HG02973 (cell line): ENCODE results near the gene ARHGEF19.
"Not testable (repeated sequence)": the region's sequence is repeated elsewhere in the genome, so short reads cannot be mapped to it uniquely, and the experiment has no call there.

Experiments used
- ATAC-seq: cut with Tn5 transposase; IDR thresholded peaks from one replicate; pipeline ENCODE4 v1.9.1; 2021; ENCODE audit warnings: moderate library complexity; ENCODE audit not compliant: unreplicated experiment

ARHGEF19 gene

GRCh38 chr1:16205334-16205671 lies 7.1 kb downstream of the ARHGEF19 start:
- ATAC-seq: no peak

DNA sequence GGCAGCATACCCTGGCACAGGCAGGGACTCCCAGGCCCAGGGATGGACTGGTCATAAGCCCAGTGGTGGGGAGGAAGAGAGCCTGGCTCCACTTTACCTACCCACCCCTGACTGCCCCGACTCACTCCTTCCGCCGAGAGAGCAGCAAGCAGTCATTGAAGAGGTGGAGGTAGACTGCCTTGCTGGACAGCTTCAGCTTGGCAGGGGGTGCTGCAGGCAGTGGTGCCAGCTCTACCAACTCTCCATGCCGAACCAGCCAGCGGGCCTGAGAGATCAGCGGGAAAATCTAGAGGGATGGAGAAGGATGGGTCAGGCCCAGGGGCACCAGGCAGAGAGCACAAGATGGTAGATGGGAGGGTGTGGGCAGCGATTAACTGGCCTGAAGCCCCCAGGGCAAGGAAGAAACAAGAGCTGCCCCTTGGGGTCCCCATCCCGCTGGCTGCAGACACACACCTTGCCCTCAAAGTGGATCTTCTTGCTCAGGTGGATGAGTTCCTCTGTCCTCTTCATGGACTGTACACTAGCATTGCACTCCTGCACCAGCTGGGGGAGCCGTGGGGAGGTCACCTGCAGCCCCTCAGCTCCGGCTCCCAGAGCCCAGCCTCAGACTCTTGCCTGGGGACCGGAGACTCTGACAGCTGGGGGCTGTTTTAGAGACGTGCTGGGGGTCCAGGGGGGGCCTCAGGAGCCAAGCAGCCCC lies 7.7 kb downstream of the ARHGEF19 start:
- ATAC-seq: no peak

GRCh38 chr1:16204216-16204615 lies 8.2 kb downstream of the ARHGEF19 start:
- ATAC-seq: no peak

GRCh38 chr1:16203550-16203949 lies 8.9 kb downstream of the ARHGEF19 start:
- no peak for ATAC-seq

DNA sequence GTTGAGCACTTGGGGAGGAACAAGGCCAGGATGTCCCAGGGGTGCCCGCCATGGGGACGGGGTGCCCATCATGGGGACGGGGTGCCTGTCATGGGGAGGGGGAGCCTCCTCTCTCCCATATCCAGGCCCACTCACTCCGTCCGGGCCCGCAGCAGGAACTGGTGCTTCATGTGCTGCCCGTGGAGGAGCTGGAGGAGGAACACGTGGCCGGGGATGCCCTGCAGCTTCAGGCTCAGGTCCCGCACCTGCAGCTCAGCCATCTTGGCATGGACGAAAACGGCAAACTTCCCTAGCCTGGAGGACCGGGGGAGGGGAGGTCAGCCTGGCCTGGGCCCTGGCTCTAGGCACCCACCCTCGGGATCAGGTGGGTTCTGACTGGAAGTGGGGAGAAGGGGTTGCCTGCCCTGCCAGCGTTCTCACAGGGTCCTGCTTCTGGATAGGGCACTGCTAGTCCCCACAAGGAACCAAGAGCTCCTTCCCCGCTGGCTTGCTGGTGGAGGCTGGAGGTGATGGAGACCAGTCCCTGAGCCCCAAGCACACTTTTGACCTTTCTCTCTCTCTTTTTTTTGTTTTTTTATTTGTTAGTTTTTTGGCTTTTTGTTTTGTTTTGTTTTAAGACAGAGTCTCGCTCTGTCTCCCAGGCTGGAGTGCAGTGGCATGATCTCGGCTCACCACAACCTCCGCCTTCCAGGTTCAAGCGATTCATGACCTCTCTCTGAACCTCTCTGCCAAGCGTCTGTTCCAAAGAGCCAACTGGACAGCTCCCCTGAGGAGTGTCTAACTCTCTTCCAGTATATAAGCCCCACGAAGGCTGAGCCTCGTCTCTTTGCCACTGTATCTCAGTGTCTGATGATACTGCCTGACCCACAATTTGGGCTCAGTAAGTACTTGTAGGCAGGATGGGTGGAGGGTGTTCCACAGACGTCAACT lies 9.9 kb downstream of the ARHGEF19 start:
- no peak for ATAC-seq

DNA sequence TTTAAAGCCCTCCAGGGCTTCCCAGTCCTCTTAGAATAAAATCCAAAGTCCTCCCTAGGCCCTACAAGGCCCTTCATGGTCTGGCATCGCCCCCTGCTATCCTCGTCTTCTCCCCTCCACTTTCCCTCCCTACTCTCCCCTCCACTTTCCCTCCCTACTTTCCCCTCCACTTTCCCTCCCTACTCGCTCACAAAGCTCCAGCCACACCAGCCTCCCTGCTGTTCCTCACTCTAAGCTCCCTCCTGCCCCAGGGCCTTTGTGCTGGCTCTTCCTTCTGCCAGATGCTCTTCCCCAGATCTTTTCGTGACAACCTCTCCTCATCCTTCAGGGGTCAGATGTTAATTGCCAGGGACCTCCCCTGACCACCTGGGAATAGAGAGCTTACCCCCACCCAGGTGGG lies 12.8 kb downstream of the ARHGEF19 start:
- ATAC-seq: no peak

GRCh38 chr1:16199157-16199501 lies 13.3 kb downstream of the ARHGEF19 start:
- no peak for ATAC-seq

DNA sequence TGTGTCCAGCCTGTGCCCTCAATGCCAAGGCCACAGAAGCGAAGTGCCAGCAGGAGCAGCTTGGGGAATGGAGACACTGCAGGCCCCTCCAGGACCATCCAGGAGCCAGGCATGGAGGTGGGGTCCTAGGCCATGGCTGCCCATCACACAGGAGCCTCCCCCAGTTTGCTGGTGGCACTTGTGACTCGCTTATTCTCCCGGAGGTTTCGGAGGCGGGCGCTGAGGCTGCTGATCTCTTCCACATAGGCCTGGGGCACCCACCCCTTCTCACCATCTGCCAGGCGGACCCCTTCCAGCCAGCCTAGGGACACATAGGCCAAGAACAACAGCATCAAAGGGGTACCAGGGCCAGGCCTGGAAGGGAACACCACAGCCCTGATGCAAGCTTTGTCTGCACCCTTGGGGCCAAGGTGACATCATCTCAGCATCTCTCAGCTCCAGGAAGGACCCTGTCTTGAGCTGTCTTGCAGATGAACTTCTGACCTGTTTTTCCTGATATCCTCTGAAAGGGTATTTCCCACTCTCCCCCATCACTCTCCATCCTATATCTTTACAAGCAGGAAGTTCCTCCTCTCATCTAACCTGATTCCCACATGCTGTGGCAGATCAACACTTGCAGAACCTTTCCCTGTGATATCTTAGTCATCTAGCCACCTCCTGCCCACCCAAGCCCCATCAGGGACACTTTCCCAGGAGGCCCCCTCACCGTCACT lies 13.9 kb downstream of the ARHGEF19 start:
- no peak for ATAC-seq

DNA sequence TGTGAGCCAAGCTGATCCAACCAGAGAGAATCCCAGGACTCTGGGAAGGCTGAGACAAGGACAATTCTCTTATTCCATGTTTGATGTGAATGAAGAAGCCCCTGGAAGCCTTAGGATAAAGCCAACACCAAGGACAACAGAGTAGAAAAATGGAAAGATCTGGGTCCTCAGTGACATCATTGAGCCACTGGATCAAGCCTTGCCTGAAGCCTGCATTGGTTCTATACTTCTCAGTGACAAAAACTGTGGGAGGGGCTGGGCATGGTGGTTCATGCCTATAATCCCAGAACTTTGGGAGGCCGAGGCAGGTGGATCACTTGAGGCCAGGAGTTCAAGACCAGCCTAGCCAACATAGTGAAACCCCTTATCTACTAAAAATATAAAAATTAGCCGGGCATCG lies 15.6 kb downstream of the ARHGEF19 start:
- no peak for ATAC-seq

GRCh38 chr1:16196139-16196538 lies 16.3 kb downstream of the ARHGEF19 start:
- not testable (repeated sequence) for ATAC-seq

DNA sequence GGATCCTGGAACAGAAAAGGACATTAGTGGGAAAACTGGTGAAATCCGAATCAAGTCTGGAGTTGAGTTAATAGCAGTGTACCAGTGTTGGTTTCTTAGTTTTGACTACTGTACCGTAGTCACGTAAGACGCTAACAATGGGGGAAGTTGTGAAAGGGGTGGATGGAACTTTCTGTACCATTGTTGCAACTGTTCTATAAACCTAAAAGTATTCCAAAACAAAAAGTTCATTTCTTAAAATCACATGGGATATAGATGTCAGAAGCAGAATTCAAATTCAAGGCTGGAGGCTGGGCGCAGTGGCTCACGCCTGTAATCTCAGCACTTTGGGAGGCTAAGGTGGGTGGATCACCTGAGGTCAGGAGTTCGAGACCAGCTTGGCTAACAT lies 16.9 kb downstream of the ARHGEF19 start:
- no peak for ATAC-seq

GRCh38 chr1:16191916-16192546 lies 20.4 kb downstream of the ARHGEF19 start:
- no peak for ATAC-seq

GRCh38 chr1:16191309-16191708 lies 21.1 kb downstream of the ARHGEF19 start:
- no peak for ATAC-seq

- ATAC-seq: no peak
Observed at GRCh38 chr1:16189921-16190621, 22.4 kb downstream of the ARHGEF19 start.

DNA sequence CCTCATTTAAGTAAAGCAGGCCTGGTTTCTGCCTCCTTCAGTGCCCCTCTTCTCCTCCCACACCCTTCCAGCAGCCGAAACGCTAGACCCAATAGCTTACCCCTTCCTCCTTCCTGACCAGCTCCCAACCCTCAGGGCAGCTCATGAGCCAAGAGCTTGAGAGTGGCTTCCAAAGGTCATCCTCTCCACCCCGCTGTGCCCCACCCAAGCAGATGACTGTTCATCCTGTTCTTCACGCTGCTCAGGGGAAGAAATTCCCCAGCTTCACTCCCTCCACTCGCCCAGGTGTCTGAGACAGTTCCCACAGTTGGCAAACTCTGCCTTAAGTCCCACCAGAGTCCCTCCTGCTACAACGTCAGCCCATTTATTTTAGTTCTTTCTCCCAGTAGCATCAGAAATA lies 23.4 kb downstream of the ARHGEF19 start:
- no peak for ATAC-seq

DNA sequence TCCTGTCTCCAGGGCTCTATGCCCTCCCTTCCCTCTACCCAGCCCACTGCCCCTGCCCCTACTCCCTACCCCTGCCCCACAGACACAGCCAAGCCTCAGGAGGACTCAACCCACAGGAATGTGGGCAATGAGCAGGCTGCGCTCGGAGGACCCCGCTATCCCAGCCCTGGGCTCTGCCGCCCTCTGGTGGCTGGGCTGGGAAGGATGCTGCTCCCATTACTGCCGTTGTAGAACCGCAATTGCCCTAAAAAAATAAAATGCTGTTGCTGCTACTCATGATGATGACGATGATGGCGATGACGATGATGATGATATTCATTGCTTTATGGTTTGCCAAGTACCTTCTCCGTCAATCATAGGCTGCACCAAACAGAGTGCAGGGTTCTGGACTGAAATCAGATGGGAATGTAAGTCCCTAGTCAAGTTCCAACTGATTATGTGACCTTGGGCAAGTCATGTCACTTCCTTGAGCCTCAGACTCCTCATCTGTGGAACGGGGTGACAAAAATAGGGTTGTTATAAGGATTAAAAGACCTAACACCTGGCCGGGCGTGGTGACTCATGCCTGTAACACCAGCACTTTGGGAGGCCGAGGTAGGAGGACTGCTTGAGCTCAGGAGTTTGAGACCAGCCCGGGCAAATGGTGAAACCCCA lies 24.6 kb downstream of the ARHGEF19 start:
- ATAC-seq: no peak

- ATAC-seq: no peak
Observed at GRCh38 chr1:16186655-16187235, 25.7 kb downstream of the ARHGEF19 start.

GRCh38 chr1:16184557-16185303 lies 27.7 kb downstream of the ARHGEF19 start:
- no peak for ATAC-seq
